Left lung (tissue), 10 donors: ENCODE data around the gene TSR3. TPM values are rescaled to one million over a fixed set of nuclear protein-coding genes. Genes with fewer than 3 reads are reported as not detected.
A peak's percentile ranks its signal among the peaks of the same experiment; 100 is the strongest.

Experiments used
- ATAC-seq: fragments of 200-7000 bp; cut with Tn5 transposase; one replicate; pipeline ENCODE4 v1.9.1; 2020; ENCODE audit warnings: moderate library complexity
- DNase-seq, 4 donors: peaks; one replicate each; pipeline ENCODE4 v3.0.0-alpha.2; 2013 to 2020
- H3K27ac ChIP-seq, 2 donors: fragments of 200-600 bp; sonication (generic) in 1 of 2; one replicate each; pipeline versions ENCODE4 v1.5.0 to v1.8.0; 2020 to 2021
- H3K27me3 ChIP-seq, 2 donors: fragments of 200-600 bp; sonication (generic) in 1 of 2; one replicate each; pipeline versions ENCODE4 v1.5.0 to v1.8.0; 2020 to 2021
- H3K36me3 ChIP-seq, 2 donors: fragments of 200-600 bp; sonication (generic) in 1 of 2; one replicate each; pipeline versions ENCODE4 v1.5.0 to v1.8.0; 2020 to 2021
- H3K4me1 ChIP-seq, 2 donors: fragments of 200-600 bp; one replicate each; pipeline ENCODE4 v1.8.0; 2021
- H3K4me3 ChIP-seq, 2 donors: fragments of 200-600 bp; sonication (generic) in 1 of 2; one replicate each; pipeline versions ENCODE4 v1.5.0 to v1.8.0; 2020 to 2021; ENCODE audit warnings: mild to moderate bottlenecking in 1 of 2
- H3K9me3 ChIP-seq, 2 donors: fragments of 200-600 bp; sonication (generic) in 1 of 2; one replicate each; pipeline versions ENCODE4 v1.5.0 to v1.8.0; 2020 to 2021
- intact Hi-C, 2 donors: fragments of 100-400 bp; cut with DNase I; formaldehyde crosslinking; loops; one replicate each; pipeline versions ENCODE4 v1.11.2 to v1.14.2; 2022
- polyA plus RNA-seq, 6 donors: library from polyadenylated mRNA; unstranded; fragments of 120-200 nt; gene quantifications; one replicate each; pipeline ENCODE4 v1.2.1, GENCODE V29; 2013; ENCODE audit not compliant: insufficient read length in 6 of 6
- total RNA-seq, 2 donors: library from RNA; stranded (reverse); fragmentation: NEBNext Ultra II Directional; extraction: Animal tissue kit (Norgen Biotek cat#: 25700); gene quantifications; one replicate each; pipeline ENCODE4 v1.2.1, GENCODE V29; 2021
- TF ChIP-seq, protein P1 (sequence below), 2 donors: fragments of 200-600 bp; sonication (generic) in 1 of 2; IDR thresholded peaks; one replicate each; pipeline versions ENCODE4 v1.5.0 to v1.8.0; 2021; ENCODE audit warnings: antibody characterized with exemption in 2 of 2
- donor health status: DM: no; HTN: yes; CAD: no.
- donor health status: DM: no; HTN: no; CAD: no.

Gene TSR3
- total and polyA plus RNA-seq, 8 donors: 33.6 to 57.0 (median 45.9) TPM

DNA sequence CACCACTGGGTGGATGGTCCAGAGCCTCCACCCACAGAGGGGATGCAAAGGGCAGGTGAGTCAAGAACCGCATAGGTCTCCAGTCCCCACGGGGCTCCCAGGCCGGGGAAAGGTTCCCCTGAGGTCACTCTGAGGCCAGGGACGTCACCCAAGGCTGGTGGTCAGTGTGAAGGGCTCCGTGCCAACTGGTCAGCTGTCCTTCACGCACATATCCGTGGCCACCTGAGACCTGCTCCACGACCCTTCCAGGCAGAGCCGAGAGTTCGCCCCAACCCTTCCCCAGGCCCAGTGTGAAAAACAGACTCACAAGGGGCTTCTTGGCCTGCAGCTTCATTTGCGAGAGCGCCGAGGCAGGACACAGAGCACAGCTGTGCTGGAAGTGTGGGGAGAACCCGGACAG, 2.8 kb downstream of the TSR3 start:
- H3K4me3 ChIP-seq: no peak overlapping the region
- DNase-seq (no peak), ATAC-seq (no peak)
- TF ChIP-seq, protein P1, sequence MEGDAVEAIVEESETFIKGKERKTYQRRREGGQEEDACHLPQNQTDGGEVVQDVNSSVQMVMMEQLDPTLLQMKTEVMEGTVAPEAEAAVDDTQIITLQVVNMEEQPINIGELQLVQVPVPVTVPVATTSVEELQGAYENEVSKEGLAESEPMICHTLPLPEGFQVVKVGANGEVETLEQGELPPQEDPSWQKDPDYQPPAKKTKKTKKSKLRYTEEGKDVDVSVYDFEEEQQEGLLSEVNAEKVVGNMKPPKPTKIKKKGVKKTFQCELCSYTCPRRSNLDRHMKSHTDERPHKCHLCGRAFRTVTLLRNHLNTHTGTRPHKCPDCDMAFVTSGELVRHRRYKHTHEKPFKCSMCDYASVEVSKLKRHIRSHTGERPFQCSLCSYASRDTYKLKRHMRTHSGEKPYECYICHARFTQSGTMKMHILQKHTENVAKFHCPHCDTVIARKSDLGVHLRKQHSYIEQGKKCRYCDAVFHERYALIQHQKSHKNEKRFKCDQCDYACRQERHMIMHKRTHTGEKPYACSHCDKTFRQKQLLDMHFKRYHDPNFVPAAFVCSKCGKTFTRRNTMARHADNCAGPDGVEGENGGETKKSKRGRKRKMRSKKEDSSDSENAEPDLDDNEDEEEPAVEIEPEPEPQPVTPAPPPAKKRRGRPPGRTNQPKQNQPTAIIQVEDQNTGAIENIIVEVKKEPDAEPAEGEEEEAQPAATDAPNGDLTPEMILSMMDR (IDR thresholded peaks at IDR 0.05): no peak
- intact Hi-C loops: no loop called here
- H3K4me1 ChIP-seq: peaks cover 8 to 33% of the 10 kb centered on the region in 2 donors
- H3K36me3 ChIP-seq: peaks cover 0 to 35% of the 10 kb centered on the region in 2 donors
- H3K27me3 ChIP-seq: no peaks in the 10 kb centered on the region
- H3K27ac ChIP-seq: no peak overlapping the region
- H3K9me3 ChIP-seq: no peaks in the 10 kb centered on the region

DNA sequence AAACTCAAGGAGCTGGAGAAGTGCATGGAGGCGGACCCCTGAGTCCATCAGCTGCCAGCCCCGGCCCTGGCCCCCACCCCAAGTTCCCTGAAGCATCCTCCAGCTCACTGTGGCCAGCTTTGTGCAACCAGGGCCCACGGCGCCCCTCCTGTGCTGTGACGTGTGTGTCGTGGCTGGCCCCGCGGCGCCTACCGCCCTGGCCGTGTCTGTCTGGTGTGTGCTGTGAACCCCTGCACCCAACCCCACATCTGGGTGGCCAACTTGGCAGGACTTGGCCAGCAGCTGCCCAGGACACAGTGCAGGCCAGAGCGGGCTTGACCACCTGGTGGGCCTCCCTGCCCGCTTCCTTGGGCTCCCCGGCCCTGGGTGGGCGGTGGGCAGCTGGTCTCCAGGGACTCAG, 3.2 kb downstream of the TSR3 start:
- H3K4me3 ChIP-seq: no peak overlapping the region
- H3K27ac ChIP-seq: no peak overlapping the region
- TF ChIP-seq, protein P1 (IDR thresholded peaks at IDR 0.05): no peak
- DNase-seq (no peak), ATAC-seq (no peak)
- H3K36me3 ChIP-seq: peaks cover 0 to 35% of the 10 kb centered on the region in 2 donors
- H3K9me3 ChIP-seq: no peaks in the 10 kb centered on the region
- no peaks in the 10 kb centered on the region for H3K27me3 ChIP-seq
- H3K4me1 ChIP-seq: peaks cover 7 to 33% of the 10 kb centered on the region in 2 donors
- intact Hi-C loops: no loop called here

DNA sequence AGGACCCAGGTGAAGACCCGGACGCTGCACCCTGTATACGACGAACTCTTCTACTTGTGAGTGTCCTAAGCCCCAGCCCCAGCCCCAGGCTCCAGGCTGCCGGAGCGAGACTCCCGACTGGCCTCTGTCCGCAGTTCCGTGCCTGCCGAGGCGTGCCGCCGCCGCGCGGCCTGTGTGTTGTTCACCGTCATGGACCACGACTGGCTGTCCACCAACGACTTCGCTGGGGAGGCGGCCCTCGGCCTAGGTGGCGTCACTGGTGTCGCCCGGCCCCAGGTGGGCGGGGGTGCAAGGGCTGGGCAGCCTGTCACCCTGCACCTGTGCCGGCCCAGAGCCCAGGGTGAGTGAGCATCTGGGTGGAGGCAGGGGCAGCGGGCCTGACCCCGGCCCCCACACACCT, 3.7 kb downstream of the TSR3 start:
- TF ChIP-seq, protein P1 (IDR thresholded peaks at IDR 0.05): no peak
- intact Hi-C loops: no loop called here
- H3K27me3 ChIP-seq: no peaks in the 10 kb centered on the region
- H3K4me3 ChIP-seq: no peak overlapping the region
- peaks cover 3 to 32% of the 10 kb centered on the region in 2 donors for H3K4me1 ChIP-seq
- no peak overlapping the region for H3K27ac ChIP-seq
- H3K9me3 ChIP-seq: no peaks in the 10 kb centered on the region
- H3K36me3 ChIP-seq: peaks cover 0 to 35% of the 10 kb centered on the region in 2 donors
- ATAC-seq (no peak), DNase-seq (no peak)

DNA sequence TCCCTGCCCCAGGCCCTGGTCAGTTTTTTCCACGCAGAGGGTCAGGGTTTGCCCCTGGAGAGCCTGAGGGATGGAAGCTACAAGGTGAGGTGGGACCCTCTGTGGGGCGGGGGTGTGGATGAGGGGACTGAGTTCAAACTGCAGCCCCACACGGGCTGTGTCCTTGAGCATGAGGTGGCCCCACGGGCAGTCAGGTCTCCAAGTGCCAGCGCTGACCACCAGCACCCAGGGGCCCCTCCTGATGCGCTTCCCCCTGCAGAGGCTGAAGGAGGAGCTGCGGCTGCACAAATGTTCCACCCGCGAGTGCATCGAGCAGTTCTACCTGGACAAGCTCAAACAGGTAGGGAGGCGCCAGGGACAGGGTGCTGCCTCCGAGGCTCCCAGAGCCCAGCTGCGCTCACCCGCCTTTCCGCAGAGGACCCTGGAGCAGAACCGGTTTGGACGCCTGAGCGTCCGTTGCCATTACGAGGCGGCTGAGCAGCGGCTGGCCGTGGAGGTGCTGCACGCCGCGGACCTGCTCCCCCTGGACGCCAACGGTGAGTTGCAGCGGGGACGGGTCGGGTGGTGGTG, 4.3 kb downstream of the TSR3 start:
- TF ChIP-seq, protein P1 (IDR thresholded peaks at IDR 0.05): no peak
- no peaks in the 10 kb centered on the region for H3K9me3 ChIP-seq
- intact Hi-C loops: no loop called here
- H3K27me3 ChIP-seq: no peaks in the 10 kb centered on the region
- peaks cover 0 to 35% of the 10 kb centered on the region in 2 donors for H3K36me3 ChIP-seq
- no peak overlapping the region for H3K27ac ChIP-seq
- peaks cover 8 to 31% of the 10 kb centered on the region in 2 donors for H3K4me1 ChIP-seq
- DNase-seq (peak in 1 of 4 donors; percentile 73), ATAC-seq (no peak)
- H3K4me3 ChIP-seq: no peak overlapping the region

DNA sequence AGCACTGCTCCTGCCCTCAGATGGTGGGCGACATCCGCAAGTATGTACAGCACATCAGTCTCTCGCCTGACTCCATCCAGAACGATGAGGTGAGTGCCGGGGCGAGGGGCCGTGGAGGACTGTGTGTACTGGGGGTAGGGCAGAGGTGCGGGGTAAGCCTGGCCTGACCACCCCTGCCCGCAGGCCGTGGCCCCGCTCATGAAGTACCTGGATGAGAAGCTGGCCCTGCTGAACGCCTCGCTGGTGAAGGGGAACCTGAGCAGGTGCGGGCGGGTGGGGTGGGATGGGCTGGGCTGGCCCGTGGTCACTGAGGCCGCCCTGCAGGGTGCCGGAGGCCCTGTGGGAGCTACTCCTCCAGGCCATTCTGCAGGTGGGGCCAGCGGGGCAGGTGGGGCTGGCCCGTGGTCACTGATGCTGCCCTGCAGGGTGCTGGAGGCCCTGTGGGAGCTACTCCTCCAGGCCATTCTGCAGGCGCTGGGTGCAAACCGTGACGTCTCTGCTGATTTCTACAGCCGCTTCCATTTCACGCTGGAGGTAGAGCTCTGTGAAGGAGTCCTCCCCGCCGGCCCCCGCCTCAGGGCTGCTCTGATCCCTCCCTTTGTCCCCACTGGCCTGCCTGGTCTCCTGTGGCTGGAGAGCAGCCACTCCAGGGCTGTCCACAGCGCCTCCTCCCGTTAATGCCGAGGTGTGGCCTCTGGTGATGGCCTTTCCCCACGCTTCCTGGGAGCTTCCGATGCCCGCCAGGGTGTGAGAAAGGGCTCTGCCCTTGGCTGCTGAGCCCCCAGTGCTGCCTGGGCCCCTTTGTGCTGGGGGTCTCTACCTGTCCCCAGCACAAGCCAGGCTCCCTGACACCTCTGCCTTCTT, 5.0 kb downstream of the TSR3 start:
- DNase-seq (peak in 1 of 4 donors; percentile 59), ATAC-seq (no peak)
- intact Hi-C loops: no loop called here
- peaks cover 0 to 35% of the 10 kb centered on the region in 2 donors for H3K36me3 ChIP-seq
- H3K27ac ChIP-seq: no peak overlapping the region
- H3K9me3 ChIP-seq: no peaks in the 10 kb centered on the region
- no peaks in the 10 kb centered on the region for H3K27me3 ChIP-seq
- peaks cover 8 to 35% of the 10 kb centered on the region in 2 donors for H3K4me1 ChIP-seq
- TF ChIP-seq, protein P1 (IDR thresholded peaks at IDR 0.05): no peak
- H3K4me3 ChIP-seq: no peak overlapping the region
